ENCODE results near the gene FAM210A.

FAM210A gene

GRCh38 chr18:13642440-13642827 lies 83.9 kb downstream of the FAM210A start:
- DNase-seq = no peak

GRCh38 chr18:13641551-13642439 lies 84.6 kb downstream of the FAM210A start:
- peak; percentile 2 for DNase-seq

GRCh38 chr18:13640266-13640860 lies 86.0 kb downstream of the FAM210A start:
- DNase-seq = no peak

GRCh38 chr18:13638719-13639595 lies 87.4 kb downstream of the FAM210A start:
- no peak for DNase-seq

- DNase-seq = no peak
Measured at GRCh38 chr18:13635046-13635445, 91.3 kb downstream of the FAM210A start.

GRCh38 chr18:13633700-13634099 lies 92.7 kb downstream of the FAM210A start:
- DNase-seq = no peak

- no peak for DNase-seq
Measured at GRCh38 chr18:13630716-13631268, 95.6 kb downstream of the FAM210A start.

- peak; percentile 81 for DNase-seq
Measured at GRCh38 chr18:13629841-13630715, 96.3 kb downstream of the FAM210A start.

- no peak for DNase-seq
Measured at GRCh38 chr18:13628211-13628610, 98.1 kb downstream of the FAM210A start.

GRCh38 chr18:13627639-13628038 lies 98.7 kb downstream of the FAM210A start:
- DNase-seq = no peak

- DNase-seq = no peak
Measured at GRCh38 chr18:13626544-13626908, 99.8 kb downstream of the FAM210A start.

- no peak for DNase-seq
Measured at GRCh38 chr18:13625843-13626543, 100.4 kb downstream of the FAM210A start.

GRCh38 chr18:13625355-13625754 lies 101.0 kb downstream of the FAM210A start:
- no peak for DNase-seq

- DNase-seq = no peak
Measured at GRCh38 chr18:13624563-13625237, 101.7 kb downstream of the FAM210A start.

GRCh38 chr18:13623871-13624270 lies 102.5 kb downstream of the FAM210A start:
- no peak for DNase-seq

GRCh38 chr18:13623348-13623747 lies 103.0 kb downstream of the FAM210A start:
- peak; percentile 58 for DNase-seq

GRCh38 chr18:13622751-13623150 lies 103.6 kb downstream of the FAM210A start:
- no peak for DNase-seq

GRCh38 chr18:13621886-13622619 lies 104.3 kb downstream of the FAM210A start:
- DNase-seq = no peak

GRCh38 chr18:13621446-13621849 lies 104.9 kb downstream of the FAM210A start:
- DNase-seq = no peak

GRCh38 chr18:13620818-13621445 lies 105.4 kb downstream of the FAM210A start:
- DNase-seq = no peak
